HG03469 (cell line): ENCODE measurements around the gene POLR1H.
A peak's percentile ranks its signal among the peaks of the same experiment; 100 is the strongest.
"Not testable (repeated sequence)": the region's sequence is repeated elsewhere in the genome, so short reads cannot be mapped to it uniquely, and the experiment has no call there.

Source experiments
- ATAC-seq: cut with Tn5 transposase; IDR thresholded peaks from one replicate; pipeline ENCODE4 v1.9.1; 2021; ENCODE audit warnings: mild to moderate bottlenecking, moderate library complexity, moderate number of reproducible peaks; ENCODE audit not compliant: unreplicated experiment

POLR1H gene

GRCh38 chr6:30061092-30061857 is at the start of gene POLR1H:
POLR1H (plus strand) TSS chr6:30061265; CDS start chr6:30061525, 260 bp downstream.
- ATAC-seq: peak; percentile 57

GRCh38 chr6:30013291-30013922 is 47.7 kb upstream of the POLR1H start:
- no peak for ATAC-seq

- ATAC-seq: no peak
Observed at GRCh38 chr6:30019819-30020218, 41.2 kb upstream of the POLR1H start.

- ATAC-seq: no peak
Observed at GRCh38 chr6:30020626-30021025, 40.4 kb upstream of the POLR1H start.

GRCh38 chr6:30022189-30022588 is 38.9 kb upstream of the POLR1H start:
- no peak for ATAC-seq

- ATAC-seq: not testable (repeated sequence)
Observed at GRCh38 chr6:30022712-30023111, 38.4 kb upstream of the POLR1H start.

- ATAC-seq: no peak
Observed at GRCh38 chr6:30025186-30025585, 35.9 kb upstream of the POLR1H start.

- ATAC-seq: no peak
Observed at GRCh38 chr6:30029588-30029987, 31.5 kb upstream of the POLR1H start.

GRCh38 chr6:30031381-30031780 is 29.7 kb upstream of the POLR1H start:
- ATAC-seq: no peak

- ATAC-seq: not testable (repeated sequence)
Observed at GRCh38 chr6:30033440-30033839, 27.6 kb upstream of the POLR1H start.

- ATAC-seq: no peak
Observed at GRCh38 chr6:30035784-30036183, 25.3 kb upstream of the POLR1H start.

GRCh38 chr6:30037182-30037788 is 23.8 kb upstream of the POLR1H start:
- ATAC-seq: no peak

GRCh38 chr6:30041221-30041620 is 19.8 kb upstream of the POLR1H start:
- ATAC-seq: no peak

- no peak for ATAC-seq
Observed at GRCh38 chr6:30041821-30042220, 19.2 kb upstream of the POLR1H start.

- ATAC-seq: no peak
Observed at GRCh38 chr6:30042476-30042875, 18.6 kb upstream of the POLR1H start.

- ATAC-seq: no peak
Observed at GRCh38 chr6:30042914-30043313, 18.2 kb upstream of the POLR1H start.

GRCh38 chr6:30043744-30044143 is 17.3 kb upstream of the POLR1H start:
- ATAC-seq: no peak

- ATAC-seq: no peak
Observed at GRCh38 chr6:30044630-30045029, 16.4 kb upstream of the POLR1H start.

GRCh38 chr6:30047220-30047619 is 13.8 kb upstream of the POLR1H start:
- no peak for ATAC-seq

- no peak for ATAC-seq
Observed at GRCh38 chr6:30053682-30054081, 7.4 kb upstream of the POLR1H start.

GRCh38 chr6:30055513-30055912 is 5.6 kb upstream of the POLR1H start:
- no peak for ATAC-seq

GRCh38 chr6:30060606-30061091 is 416 bp upstream of the POLR1H start:
- no peak for ATAC-seq
